ENCODE measurements around the gene SCRN1. TPM values are rescaled to one million over a fixed set of nuclear protein-coding genes. Genes with fewer than 3 reads are reported as not detected.
A peak's percentile ranks its signal among the peaks of the same experiment; 100 is the strongest.

The SCRN1 gene
- total and polyA plus RNA-seq, 2 donors (not counting 1 experiment from before 2014, with no cell fraction given), result 124 to 142 TPM

DNA sequence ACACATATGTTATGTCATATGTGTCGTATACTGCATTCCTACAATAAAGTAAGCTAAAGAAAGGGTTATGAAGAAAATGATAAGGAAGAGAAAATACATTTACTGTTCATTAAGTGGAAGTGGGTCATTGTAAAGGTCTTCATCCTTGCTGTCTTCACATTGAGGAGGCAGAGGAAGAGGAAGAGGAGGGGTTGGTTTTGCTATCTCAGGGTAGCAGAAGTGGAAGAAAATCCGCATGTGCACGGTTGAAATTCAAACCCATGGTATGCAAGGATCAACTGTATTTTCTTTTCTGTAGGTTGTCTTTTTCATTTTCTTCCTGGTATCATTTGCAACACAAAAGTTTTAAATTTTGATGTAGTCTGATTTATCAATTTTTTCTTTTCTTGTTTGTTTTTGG lies 44.9 kb upstream of the SCRN1 start:
- Histone ChIP-seq H3K4me3 (replicated peaks in 1 of 4; ENCODE audit: control extremely low read depth in 1 of 4, insufficient read depth in 1 of 4, low read depth in 3 of 4, low read length in 4 of 4) (no peak overlapping the region), H3K9me3 (ENCODE audit: control insufficient read depth, insufficient read depth, low read depth, low read length) (no peaks in the 10 kb centered on the region), H3K36me3 (ENCODE audit: control insufficient read depth, insufficient read depth, low read length) (no peaks in the 10 kb centered on the region), H3K27ac (ENCODE audit: insufficient read depth, low read length) (no peak overlapping the region), H3K27me3 (ENCODE audit: control insufficient read depth, insufficient read depth, low read length) (no peaks in the 10 kb centered on the region), H2AFZ (ENCODE audit: low read length) (no peak overlapping the region), H3K79me2 (ENCODE audit: control insufficient read depth, insufficient read depth, low read length) (peaks cover 23% of the 10 kb centered on the region), H3K9ac (ENCODE audit: insufficient read depth, low read length) (no peak overlapping the region), H4K20me1 (ENCODE audit: control insufficient read depth, extremely low read depth, insufficient read depth, low read length) (no peaks in the 10 kb centered on the region), H3K4me1 (ENCODE audit: control insufficient read depth, extremely low read depth, insufficient read depth, low read length) (peaks cover 14% of the 10 kb centered on the region), H3K4me2 (ENCODE audit: extremely low read depth, insufficient read depth, low read length) (no peak overlapping the region)
- DNase-seq (ENCODE audit: low read depth in 2 of 2), result no peak
- no peak for TF ChIP-seq EZH2 (IDR thresholded peaks at IDR 0.05; ENCODE audit: low read length, missing control alignments)
- TF ChIP-seq, protein P1, sequence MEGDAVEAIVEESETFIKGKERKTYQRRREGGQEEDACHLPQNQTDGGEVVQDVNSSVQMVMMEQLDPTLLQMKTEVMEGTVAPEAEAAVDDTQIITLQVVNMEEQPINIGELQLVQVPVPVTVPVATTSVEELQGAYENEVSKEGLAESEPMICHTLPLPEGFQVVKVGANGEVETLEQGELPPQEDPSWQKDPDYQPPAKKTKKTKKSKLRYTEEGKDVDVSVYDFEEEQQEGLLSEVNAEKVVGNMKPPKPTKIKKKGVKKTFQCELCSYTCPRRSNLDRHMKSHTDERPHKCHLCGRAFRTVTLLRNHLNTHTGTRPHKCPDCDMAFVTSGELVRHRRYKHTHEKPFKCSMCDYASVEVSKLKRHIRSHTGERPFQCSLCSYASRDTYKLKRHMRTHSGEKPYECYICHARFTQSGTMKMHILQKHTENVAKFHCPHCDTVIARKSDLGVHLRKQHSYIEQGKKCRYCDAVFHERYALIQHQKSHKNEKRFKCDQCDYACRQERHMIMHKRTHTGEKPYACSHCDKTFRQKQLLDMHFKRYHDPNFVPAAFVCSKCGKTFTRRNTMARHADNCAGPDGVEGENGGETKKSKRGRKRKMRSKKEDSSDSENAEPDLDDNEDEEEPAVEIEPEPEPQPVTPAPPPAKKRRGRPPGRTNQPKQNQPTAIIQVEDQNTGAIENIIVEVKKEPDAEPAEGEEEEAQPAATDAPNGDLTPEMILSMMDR (conservative IDR thresholded peaks at IDR 0.05 in 1 of 2, IDR thresholded peaks at IDR 0.05 in 1 of 2; ENCODE audit: low read depth in 1 of 2, low read length in 2 of 2), result no peak

DNA sequence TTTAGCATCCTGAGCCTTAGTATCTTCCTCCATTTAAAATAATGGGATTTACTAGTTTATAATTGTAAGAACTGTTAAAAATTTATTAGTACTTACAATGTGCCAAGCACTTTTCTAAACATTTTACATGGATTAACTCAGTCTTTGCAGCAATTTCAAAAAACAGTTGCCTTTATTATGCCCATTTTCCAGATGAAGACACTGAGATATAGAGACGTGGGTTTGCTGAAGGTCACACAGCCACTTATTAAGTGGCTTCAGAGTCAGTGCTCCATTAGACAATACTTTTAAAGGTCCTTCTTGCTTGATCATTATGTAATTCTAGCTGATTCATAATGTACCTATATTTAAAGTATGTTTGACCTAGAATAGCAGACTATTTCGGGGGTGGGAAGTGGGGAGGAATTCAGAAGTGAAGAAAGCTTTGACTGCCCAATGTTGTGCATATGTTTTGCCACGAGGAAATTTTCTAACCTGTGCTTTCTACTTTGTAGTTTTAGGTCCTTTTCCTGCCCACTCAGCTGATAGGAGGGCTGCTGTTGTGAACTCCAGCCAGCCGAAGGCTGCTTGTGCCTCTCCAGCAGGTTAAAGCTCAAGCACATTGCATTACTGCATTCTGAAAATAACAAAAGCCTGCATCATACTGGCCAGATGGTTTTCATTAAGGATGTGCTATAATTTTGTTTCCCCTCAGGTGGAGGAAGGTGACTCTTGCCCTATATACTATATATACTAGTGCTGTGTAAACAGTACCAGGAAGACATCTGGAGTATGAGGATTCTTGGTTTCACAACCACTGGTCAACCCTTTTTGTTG lies 42.9 kb upstream of the SCRN1 start:
- H4K20me1 ChIP-seq (ENCODE audit: control insufficient read depth, extremely low read depth, insufficient read depth, low read length), result no peaks in the 10 kb centered on the region
- no peak overlapping the region for H3K4me2 ChIP-seq (ENCODE audit: extremely low read depth, insufficient read depth, low read length)

DNA sequence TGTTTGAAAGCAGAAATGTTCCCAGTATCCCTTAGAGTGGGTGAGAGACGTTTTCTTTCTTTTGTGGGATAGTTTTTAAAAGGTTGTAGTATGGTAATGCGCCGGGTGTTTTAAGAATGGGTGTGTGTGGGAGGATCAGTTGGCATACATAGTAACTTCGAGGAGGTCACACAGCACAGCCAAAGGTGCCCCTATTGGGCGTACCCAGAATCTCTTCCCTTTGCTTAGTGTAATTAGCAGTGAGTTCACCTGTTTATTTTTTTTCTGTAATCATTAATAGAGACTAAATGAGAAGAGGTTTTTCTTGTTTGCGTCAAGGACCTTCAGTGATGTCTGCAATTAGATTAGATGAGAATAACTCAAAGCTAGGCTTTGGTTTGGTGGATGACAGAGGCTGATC lies 40.1 kb upstream of the SCRN1 start:
- DNase-seq (ENCODE audit: low read depth in 2 of 2), result peak in 1 of 2 donors; percentile 21
- peak overlapping the region; percentile 89 for H3K4me2 ChIP-seq (ENCODE audit: extremely low read depth, insufficient read depth, low read length)
- peaks cover 37% of the 10 kb centered on the region for H3K79me2 ChIP-seq (ENCODE audit: control insufficient read depth, insufficient read depth, low read length)
- H3K9me3 ChIP-seq (ENCODE audit: control insufficient read depth, insufficient read depth, low read depth, low read length), result no peaks in the 10 kb centered on the region
- H3K4me3 ChIP-seq (replicated peaks in 1 of 4; ENCODE audit: control extremely low read depth in 1 of 4, insufficient read depth in 1 of 4, low read depth in 3 of 4, low read length in 4 of 4), result peak overlapping the region; percentile 84 to 97 (median 85)
- no peak overlapping the region for H3K27ac ChIP-seq (ENCODE audit: insufficient read depth, low read length)
- H4K20me1 ChIP-seq (ENCODE audit: control insufficient read depth, extremely low read depth, insufficient read depth, low read length), result no peaks in the 10 kb centered on the region
- no peak for TF ChIP-seq EZH2 (IDR thresholded peaks at IDR 0.05; ENCODE audit: low read length, missing control alignments)
- TF ChIP-seq, protein P1 (conservative IDR thresholded peaks at IDR 0.05 in 1 of 2, IDR thresholded peaks at IDR 0.05 in 1 of 2; ENCODE audit: low read depth in 1 of 2, low read length in 2 of 2), result no peak
- no peak overlapping the region for H2AFZ ChIP-seq (ENCODE audit: low read length)
- no peaks in the 10 kb centered on the region for H3K36me3 ChIP-seq (ENCODE audit: control insufficient read depth, insufficient read depth, low read length)
- no peak overlapping the region for H3K9ac ChIP-seq (ENCODE audit: insufficient read depth, low read length)
- peaks cover 14% of the 10 kb centered on the region for H3K4me1 ChIP-seq (ENCODE audit: control insufficient read depth, extremely low read depth, insufficient read depth, low read length)
- no peaks in the 10 kb centered on the region for H3K27me3 ChIP-seq (ENCODE audit: control insufficient read depth, insufficient read depth, low read length)

More for the DNA sequence above, 42.9 kb upstream of the SCRN1 start:
- H3K9me3 ChIP-seq (ENCODE audit: control insufficient read depth, insufficient read depth, low read depth, low read length), result no peaks in the 10 kb centered on the region
- H3K36me3 ChIP-seq (ENCODE audit: control insufficient read depth, insufficient read depth, low read length), result no peaks in the 10 kb centered on the region
- H3K27ac ChIP-seq (ENCODE audit: insufficient read depth, low read length), result no peak overlapping the region
- no peak overlapping the region for H2AFZ ChIP-seq (ENCODE audit: low read length)
- peaks cover 14% of the 10 kb centered on the region for H3K4me1 ChIP-seq (ENCODE audit: control insufficient read depth, extremely low read depth, insufficient read depth, low read length)
- no peak for TF ChIP-seq EZH2 (IDR thresholded peaks at IDR 0.05; ENCODE audit: low read length, missing control alignments)
- TF ChIP-seq, protein P1 (conservative IDR thresholded peaks at IDR 0.05 in 1 of 2, IDR thresholded peaks at IDR 0.05 in 1 of 2; ENCODE audit: low read depth in 1 of 2, low read length in 2 of 2), result no peak
- peaks cover 29% of the 10 kb centered on the region for H3K79me2 ChIP-seq (ENCODE audit: control insufficient read depth, insufficient read depth, low read length)
- no peak overlapping the region for H3K4me3 ChIP-seq (replicated peaks in 1 of 4; ENCODE audit: control extremely low read depth in 1 of 4, insufficient read depth in 1 of 4, low read depth in 3 of 4, low read length in 4 of 4)
- H3K9ac ChIP-seq (ENCODE audit: insufficient read depth, low read length), result no peak overlapping the region
- peak; percentile 60 to 71 for DNase-seq (ENCODE audit: low read depth in 2 of 2)
- no peaks in the 10 kb centered on the region for H3K27me3 ChIP-seq (ENCODE audit: control insufficient read depth, insufficient read depth, low read length)

Data from fibroblast of lung (primary cell).